Measurements from ENCODE around the gene C3orf20.

Gene C3orf20

GRCh38 chr3:14814411-14814871, 139.5 kb downstream of the C3orf20 start:
- no peaks in the 10 kb centered on the region for H3K9me3 ChIP-seq (ENCODE audit: low read length)
- H3K36me3 ChIP-seq (ENCODE audit: insufficient read depth, low read length): no peaks in the 10 kb centered on the region
- H3K9ac ChIP-seq (ENCODE audit: low read length): no peak overlapping the region
- H3K4me1 ChIP-seq (ENCODE audit: insufficient read depth, low read length): peaks cover 11% of the 10 kb centered on the region
- H3K27ac ChIP-seq (ENCODE audit: low read depth, low read length): no peak overlapping the region
- no peak overlapping the region for H3K4me3 ChIP-seq (ENCODE audit: low read depth in 1 of 2, low read length in 2 of 2)
- H3K27me3 ChIP-seq (ENCODE audit: control insufficient read depth in 1 of 2, insufficient read depth in 2 of 2, low read length in 2 of 2): peaks cover 0 to 19% of the 10 kb centered on the region in 2 donors

- Histone ChIP-seq H3K4me3 (ENCODE audit: low read depth in 1 of 2, low read length in 2 of 2) (no peak overlapping the region), H3K4me1 (ENCODE audit: insufficient read depth, low read length) (peaks cover 11% of the 10 kb centered on the region), H3K27ac (ENCODE audit: low read depth, low read length) (no peak overlapping the region), H3K9ac (ENCODE audit: low read length) (no peak overlapping the region), H3K9me3 (ENCODE audit: low read length) (no peaks in the 10 kb centered on the region), H3K27me3 (ENCODE audit: control insufficient read depth in 1 of 2, insufficient read depth in 2 of 2, low read length in 2 of 2) (peaks cover 0 to 5% of the 10 kb centered on the region in 2 donors), H3K36me3 (ENCODE audit: insufficient read depth, low read length) (no peaks in the 10 kb centered on the region)
Measured at GRCh38 chr3:14816359-14816758, 141.4 kb downstream of the C3orf20 start.

- H3K4me3 ChIP-seq (ENCODE audit: low read depth in 1 of 2, low read length in 2 of 2): no peak within 1 kb of the TSS
- H3K36me3 ChIP-seq (ENCODE audit: insufficient read depth, low read length): no peaks in the 10 kb centered on the region
- no peaks in the 10 kb centered on the region for H3K27me3 ChIP-seq (ENCODE audit: control insufficient read depth in 1 of 2, insufficient read depth in 2 of 2, low read length in 2 of 2)
- no peak within 1 kb of the TSS for H3K27ac ChIP-seq (ENCODE audit: low read depth, low read length)
- H3K9ac ChIP-seq (ENCODE audit: low read length): no peak within 1 kb of the TSS
- peaks cover 4% of the 10 kb centered on the region for H3K4me1 ChIP-seq (ENCODE audit: insufficient read depth, low read length)
- H3K9me3 ChIP-seq (ENCODE audit: low read length): no peaks in the 10 kb centered on the region
Measured at GRCh38 chr3:14818804-14819500, 144.0 kb downstream of the C3orf20 start, which contains the start of gene FGD5. Gene FGD5 (plus strand): TSS chr3:14818962. CDS start chr3:14819072, 110 bp downstream.

- no peak overlapping the region for H3K9ac ChIP-seq (ENCODE audit: low read length)
- no peaks in the 10 kb centered on the region for H3K9me3 ChIP-seq (ENCODE audit: low read length)
- H3K4me3 ChIP-seq (ENCODE audit: low read depth in 1 of 2, low read length in 2 of 2): no peak overlapping the region
- H3K27me3 ChIP-seq (ENCODE audit: control insufficient read depth in 1 of 2, insufficient read depth in 2 of 2, low read length in 2 of 2): no peaks in the 10 kb centered on the region
- H3K36me3 ChIP-seq (ENCODE audit: insufficient read depth, low read length): no peaks in the 10 kb centered on the region
- no peaks in the 10 kb centered on the region for H3K4me1 ChIP-seq (ENCODE audit: insufficient read depth, low read length)
- H3K27ac ChIP-seq (ENCODE audit: low read depth, low read length): no peak overlapping the region
Measured at GRCh38 chr3:14819671-14820070, 144.7 kb downstream of the C3orf20 start.

- Histone ChIP-seq H3K4me1 (ENCODE audit: insufficient read depth, low read length) (no peaks in the 10 kb centered on the region), H3K27ac (ENCODE audit: low read depth, low read length) (no peak overlapping the region), H3K36me3 (ENCODE audit: insufficient read depth, low read length) (no peaks in the 10 kb centered on the region), H3K4me3 (ENCODE audit: low read depth in 1 of 2, low read length in 2 of 2) (no peak overlapping the region), H3K9ac (ENCODE audit: low read length) (no peak overlapping the region), H3K9me3 (ENCODE audit: low read length) (no peaks in the 10 kb centered on the region), H3K27me3 (ENCODE audit: control insufficient read depth in 1 of 2, insufficient read depth in 2 of 2, low read length in 2 of 2) (no peaks in the 10 kb centered on the region)
Measured at GRCh38 chr3:14820156-14820555, 145.2 kb downstream of the C3orf20 start.

- Histone ChIP-seq H3K36me3 (ENCODE audit: insufficient read depth, low read length) (no peaks in the 10 kb centered on the region), H3K27ac (ENCODE audit: low read depth, low read length) (no peak overlapping the region), H3K9me3 (ENCODE audit: low read length) (no peaks in the 10 kb centered on the region), H3K27me3 (ENCODE audit: control insufficient read depth in 1 of 2, insufficient read depth in 2 of 2, low read length in 2 of 2) (no peaks in the 10 kb centered on the region), H3K9ac (ENCODE audit: low read length) (no peak overlapping the region), H3K4me1 (ENCODE audit: insufficient read depth, low read length) (no peaks in the 10 kb centered on the region), H3K4me3 (ENCODE audit: low read depth in 1 of 2, low read length in 2 of 2) (no peak overlapping the region)
Measured at GRCh38 chr3:14821151-14821550, 146.2 kb downstream of the C3orf20 start.

GRCh38 chr3:14822134-14822533, 147.2 kb downstream of the C3orf20 start:
- H3K27ac ChIP-seq (ENCODE audit: low read depth, low read length): no peak overlapping the region
- H3K9ac ChIP-seq (ENCODE audit: low read length): no peak overlapping the region
- no peaks in the 10 kb centered on the region for H3K9me3 ChIP-seq (ENCODE audit: low read length)
- no peak overlapping the region for H3K4me3 ChIP-seq (ENCODE audit: low read depth in 1 of 2, low read length in 2 of 2)
- no peaks in the 10 kb centered on the region for H3K27me3 ChIP-seq (ENCODE audit: control insufficient read depth in 1 of 2, insufficient read depth in 2 of 2, low read length in 2 of 2)
- no peaks in the 10 kb centered on the region for H3K36me3 ChIP-seq (ENCODE audit: insufficient read depth, low read length)
- H3K4me1 ChIP-seq (ENCODE audit: insufficient read depth, low read length): no peaks in the 10 kb centered on the region

Measured in muscle layer of colon (tissue), 2 donors.